Liver (tissue), 9 donors: ENCODE results near the gene MPZL2. TPM values are rescaled to one million over a fixed set of nuclear protein-coding genes. Genes with fewer than 3 reads are reported as not detected.
A peak's percentile ranks its signal among the peaks of the same experiment; 100 is the strongest.

ENCODE experiments used
- DNase-seq: peaks from one replicate; pipeline ENCODE4 v3.0.0-alpha.2; 2017; ENCODE audit warnings: low spot score
- H3K27ac ChIP-seq, 2 donors: one replicate each; pipeline ENCODE4 v1.7.0; 2013; ENCODE audit warnings: inconsistent platforms in 2 of 2, low read length in 2 of 2, control low read depth in 1 of 2, low read depth in 1 of 2, mild to moderate bottlenecking in 1 of 2
- H3K27me3 ChIP-seq, 4 donors: one replicate each; pipeline versions ENCODE4 v1.6.1 to v1.7.0; 2013; ENCODE audit warnings: low read length in 3 of 4, inconsistent platforms in 1 of 4, mild to moderate bottlenecking in 1 of 4, moderate library complexity in 1 of 4; ENCODE audit not compliant: control insufficient read depth in 4 of 4, insufficient read depth in 4 of 4
- H3K36me3 ChIP-seq, 4 donors: one replicate each; pipeline versions ENCODE4 v1.6.1 to v1.7.0; 2013; ENCODE audit warnings: low read length in 3 of 4, mild to moderate bottlenecking in 3 of 4, low read depth in 1 of 4, moderate library complexity in 1 of 4; ENCODE audit not compliant: control insufficient read depth in 4 of 4, insufficient read depth in 3 of 4
- H3K4me1 ChIP-seq, 4 donors: one replicate each; pipeline versions ENCODE4 v1.6.1 to v1.7.0; 2013; ENCODE audit warnings: low read length in 3 of 4, mild to moderate bottlenecking in 3 of 4, moderate library complexity in 1 of 4; ENCODE audit not compliant: control insufficient read depth in 4 of 4, insufficient read depth in 4 of 4
- H3K4me3 ChIP-seq, 3 donors: one replicate each; pipeline versions ENCODE4 v1.6.1 to v1.7.0; 2013; ENCODE audit warnings: low read length in 3 of 3, control low read depth in 1 of 3, low read depth in 1 of 3, mild to moderate bottlenecking in 1 of 3
- H3K9ac ChIP-seq, 2 donors: one replicate each; pipeline ENCODE4 v1.7.0; 2013; ENCODE audit warnings: low read length in 2 of 2, mild to moderate bottlenecking in 2 of 2, moderate library complexity in 2 of 2, control low read depth in 1 of 2, low read depth in 1 of 2
- H3K9me3 ChIP-seq, 4 donors: one replicate each; pipeline versions ENCODE4 v1.6.1 to v1.7.0; 2013; ENCODE audit warnings: low read length in 3 of 4; ENCODE audit not compliant: control insufficient read depth in 4 of 4
- EGR1 ChIP-seq, 2 donors: IDR thresholded peaks; 2 replicates each; pipeline ENCODE4 v1.6.1; 2016 to 2018; ENCODE audit warnings: antibody characterized with exemption in 2 of 2, low read depth in 2 of 2
- FOXA1 ChIP-seq: IDR thresholded peaks from 2 replicates; pipeline ENCODE4 v1.6.1; 2016; ENCODE audit warnings: antibody characterized with exemption
- FOXA2 ChIP-seq: IDR thresholded peaks from 2 replicates; pipeline ENCODE4 v1.6.1; 2016; ENCODE audit warnings: antibody characterized with exemption
- GABPA ChIP-seq, 2 donors: IDR thresholded peaks in 1 of 2; conservative IDR thresholded peaks in 1 of 2; 2 replicates each; pipeline ENCODE4 v1.6.1; 2016; ENCODE audit warnings: antibody characterized with exemption in 2 of 2, mild to moderate bottlenecking in 1 of 2, moderate library complexity in 1 of 2
- HNF4A ChIP-seq, 2 donors: conservative IDR thresholded peaks; 2 replicates each; pipeline ENCODE4 v1.6.1; 2016; ENCODE audit warnings: antibody characterized with exemption in 2 of 2, mild to moderate bottlenecking in 2 of 2
- HNF4G ChIP-seq: IDR thresholded peaks from 2 replicates; pipeline ENCODE4 v1.6.1; 2016; ENCODE audit warnings: antibody characterized with exemption
- JUND ChIP-seq, 2 donors: IDR thresholded peaks; 2 replicates each; pipeline ENCODE4 v1.6.1; 2016; ENCODE audit warnings: antibody characterized with exemption in 2 of 2
- MAX ChIP-seq: IDR thresholded peaks from 2 replicates; pipeline ENCODE4 v1.6.1; 2016; ENCODE audit warnings: antibody characterized with exemption
- NR2F2 ChIP-seq: IDR thresholded peaks from 2 replicates; pipeline ENCODE4 v1.6.1; 2016; ENCODE audit warnings: antibody characterized with exemption
- RAD21 ChIP-seq, 2 donors: IDR thresholded peaks; 2 replicates each; pipeline ENCODE4 v1.6.1; 2016; ENCODE audit warnings: antibody characterized with exemption in 2 of 2, mild to moderate bottlenecking in 2 of 2
- REST ChIP-seq: IDR thresholded peaks from 2 replicates; pipeline ENCODE4 v1.6.1; 2016; ENCODE audit warnings: antibody characterized with exemption, mild to moderate bottlenecking
- RXRA ChIP-seq, 2 donors: IDR thresholded peaks; 2 replicates each; pipeline ENCODE4 v1.6.1; 2017 to 2018; ENCODE audit warnings: antibody characterized with exemption in 2 of 2, mild to moderate bottlenecking in 1 of 2
- SP1 ChIP-seq: IDR thresholded peaks from 2 replicates; pipeline ENCODE4 v1.6.1; 2018; ENCODE audit warnings: antibody characterized with exemption, mild to moderate bottlenecking
- TAF1 ChIP-seq: conservative IDR thresholded peaks from 2 replicates; pipeline ENCODE4 v1.6.1; 2016; ENCODE audit warnings: antibody characterized with exemption, mild to moderate bottlenecking
- YY1 ChIP-seq: IDR thresholded peaks from 2 replicates; pipeline ENCODE4 v1.6.1; 2016; ENCODE audit warnings: antibody characterized with exemption, mild to moderate bottlenecking
- WGBS: extraction: QIAGEN DNeasy Blood & Tissue Kit; methylation state at CpG from one replicate; pipeline ENCODE4 v1.1.7; 2013; 5-methylcytosine and 5-hydroxymethylcytosine counted together
- polyA plus RNA-seq, 2 donors: library from polyadenylated mRNA; stranded (reverse) in 1 of 2; unstranded in 1 of 2; fragments of 200-250 nt in 1 of 2; fragments of >200 nt in 1 of 2; fragmentation: Nextera tagmentation in 1 of 2; extraction: Ambion mirVana in 1 of 2; gene quantifications; one replicate each; pipeline versions ENCODE4 v1.2.1 to v1.2.3, GENCODE V29; 2013 to 2015
- total RNA-seq, 2 donors: library from RNA; depleted of rRNA; stranded (reverse); fragments of >200 nt; gene quantifications; one replicate each; pipeline ENCODE4 v1.2.3, GENCODE V29; 2014
- TF ChIP-seq, protein P1 (sequence below): IDR thresholded peaks from 2 replicates; pipeline ENCODE4 v1.6.1; 2016; ENCODE audit warnings: antibody characterized with exemption
- TF ChIP-seq, protein P2 (sequence below): fragments of 150-350 bp; IDR thresholded peaks from 2 replicates; pipeline ENCODE4 v1.5.1; 2017; ENCODE audit warnings: improper control_type of control experiment, low read depth, low read length; ENCODE audit not compliant: missing input control
- TF ChIP-seq, protein P3 (sequence below): IDR thresholded peaks from 2 replicates; pipeline ENCODE4 v1.6.1; 2016; ENCODE audit warnings: antibody characterized with exemption
- donor health status: healthy.
- donor health status: healthy.
- donor health status: healthy.
- donor health status: healthy.
- donor health status: healthy.

Gene MPZL2
- total and polyA plus RNA-seq, 4 donors = 8.4 to 17.2 (median 11.9) TPM

DNA sequence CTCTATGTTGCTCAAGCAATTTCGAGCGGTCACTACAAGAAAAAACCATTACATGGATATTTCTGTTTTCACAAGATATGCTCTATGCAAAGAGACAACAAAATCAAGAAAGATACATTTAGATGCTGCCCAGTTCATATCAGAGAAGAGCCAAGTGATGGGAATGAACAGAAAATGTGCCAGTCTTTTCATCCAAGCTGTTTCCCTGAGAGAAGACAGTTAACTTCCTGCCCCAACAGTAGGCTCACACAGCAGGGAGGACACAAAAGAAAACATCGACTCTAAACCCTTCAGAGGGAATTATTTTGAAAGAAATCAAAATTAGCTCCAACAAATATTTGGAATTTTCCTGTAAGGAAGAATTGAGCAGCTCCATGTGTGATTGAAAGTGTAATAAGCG, 50.9 kb downstream of the MPZL2 start:
- peak overlapping the region; percentile 2 to 62 for H3K27ac ChIP-seq
- H3K4me1 ChIP-seq = peaks cover 9 to 28% (median 19%) of the 10 kb centered on the region in 4 donors
- H3K9me3 ChIP-seq = no peaks in the 10 kb centered on the region
- H3K36me3 ChIP-seq = no peaks in the 10 kb centered on the region
- TF ChIP-seq REST = no peak
- no peak for TF ChIP-seq RXRA (IDR thresholded peaks at IDR 0.05)
- TF ChIP-seq, protein P1, sequence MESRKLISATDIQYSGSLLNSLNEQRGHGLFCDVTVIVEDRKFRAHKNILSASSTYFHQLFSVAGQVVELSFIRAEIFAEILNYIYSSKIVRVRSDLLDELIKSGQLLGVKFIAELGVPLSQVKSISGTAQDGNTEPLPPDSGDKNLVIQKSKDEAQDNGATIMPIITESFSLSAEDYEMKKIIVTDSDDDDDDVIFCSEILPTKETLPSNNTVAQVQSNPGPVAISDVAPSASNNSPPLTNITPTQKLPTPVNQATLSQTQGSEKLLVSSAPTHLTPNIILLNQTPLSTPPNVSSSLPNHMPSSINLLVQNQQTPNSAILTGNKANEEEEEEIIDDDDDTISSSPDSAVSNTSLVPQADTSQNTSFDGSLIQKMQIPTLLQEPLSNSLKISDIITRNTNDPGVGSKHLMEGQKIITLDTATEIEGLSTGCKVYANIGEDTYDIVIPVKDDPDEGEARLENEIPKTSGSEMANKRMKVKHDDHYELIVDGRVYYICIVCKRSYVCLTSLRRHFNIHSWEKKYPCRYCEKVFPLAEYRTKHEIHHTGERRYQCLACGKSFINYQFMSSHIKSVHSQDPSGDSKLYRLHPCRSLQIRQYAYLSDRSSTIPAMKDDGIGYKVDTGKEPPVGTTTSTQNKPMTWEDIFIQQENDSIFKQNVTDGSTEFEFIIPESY = no peak
- no peak for TF ChIP-seq HNF4G
- TF ChIP-seq, protein P2, sequence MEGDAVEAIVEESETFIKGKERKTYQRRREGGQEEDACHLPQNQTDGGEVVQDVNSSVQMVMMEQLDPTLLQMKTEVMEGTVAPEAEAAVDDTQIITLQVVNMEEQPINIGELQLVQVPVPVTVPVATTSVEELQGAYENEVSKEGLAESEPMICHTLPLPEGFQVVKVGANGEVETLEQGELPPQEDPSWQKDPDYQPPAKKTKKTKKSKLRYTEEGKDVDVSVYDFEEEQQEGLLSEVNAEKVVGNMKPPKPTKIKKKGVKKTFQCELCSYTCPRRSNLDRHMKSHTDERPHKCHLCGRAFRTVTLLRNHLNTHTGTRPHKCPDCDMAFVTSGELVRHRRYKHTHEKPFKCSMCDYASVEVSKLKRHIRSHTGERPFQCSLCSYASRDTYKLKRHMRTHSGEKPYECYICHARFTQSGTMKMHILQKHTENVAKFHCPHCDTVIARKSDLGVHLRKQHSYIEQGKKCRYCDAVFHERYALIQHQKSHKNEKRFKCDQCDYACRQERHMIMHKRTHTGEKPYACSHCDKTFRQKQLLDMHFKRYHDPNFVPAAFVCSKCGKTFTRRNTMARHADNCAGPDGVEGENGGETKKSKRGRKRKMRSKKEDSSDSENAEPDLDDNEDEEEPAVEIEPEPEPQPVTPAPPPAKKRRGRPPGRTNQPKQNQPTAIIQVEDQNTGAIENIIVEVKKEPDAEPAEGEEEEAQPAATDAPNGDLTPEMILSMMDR = no peak
- TF ChIP-seq GABPA (IDR thresholded peaks at IDR 0.05 in 1 of 2, conservative IDR thresholded peaks at IDR 0.05 in 1 of 2) = no peak
- no peak for TF ChIP-seq HNF4A (conservative IDR thresholded peaks at IDR 0.05)
- TF ChIP-seq FOXA2 = no peak
- TF ChIP-seq RAD21 (IDR thresholded peaks at IDR 0.05) = no peak
- TF ChIP-seq, protein P3, sequence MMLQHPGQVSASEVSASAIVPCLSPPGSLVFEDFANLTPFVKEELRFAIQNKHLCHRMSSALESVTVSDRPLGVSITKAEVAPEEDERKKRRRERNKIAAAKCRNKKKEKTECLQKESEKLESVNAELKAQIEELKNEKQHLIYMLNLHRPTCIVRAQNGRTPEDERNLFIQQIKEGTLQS = no peak
- TF ChIP-seq JUND (IDR thresholded peaks at IDR 0.05) = no peak
- no peak for TF ChIP-seq MAX
- no peak for TF ChIP-seq EGR1 (IDR thresholded peaks at IDR 0.05; ENCODE audit: low read depth in 2 of 2)
- no peak for TF ChIP-seq NR2F2
- no peak for TF ChIP-seq SP1
- TF ChIP-seq FOXA1 = no peak
- TF ChIP-seq YY1 = no peak
- TF ChIP-seq TAF1 = no peak
- WGBS = 82% methylated on average over 4 of the region's 4 CpGs
- no peak for DNase-seq
- no peak overlapping the region for H3K9ac ChIP-seq
- H3K27me3 ChIP-seq = no peaks in the 10 kb centered on the region
- no peak overlapping the region for H3K4me3 ChIP-seq
